Measurements from ENCODE around the gene SPATA31C1.

The SPATA31C1 gene

GRCh38 chr9:87944096-87944495 is 26.3 kb downstream of the SPATA31C1 start:
- DNase-seq: no peak

- no peak for DNase-seq
These were observed 26.9 kb downstream of the SPATA31C1 start for GRCh38 chr9:87944682-87945081.

GRCh38 chr9:87950296-87950695 is 32.5 kb downstream of the SPATA31C1 start:
- no peak for DNase-seq

GRCh38 chr9:87950765-87951488 is 33.2 kb downstream of the SPATA31C1 start:
- DNase-seq: peak; percentile 15

- no peak for DNase-seq
These were observed 36.5 kb downstream of the SPATA31C1 start for GRCh38 chr9:87954230-87954629.

GRCh38 chr9:87957839-87958238 is 40.1 kb downstream of the SPATA31C1 start:
- DNase-seq: no peak

GRCh38 chr9:87958591-87958990 is 40.8 kb downstream of the SPATA31C1 start:
- DNase-seq: no peak

- DNase-seq: no peak
These were observed 42.3 kb downstream of the SPATA31C1 start for GRCh38 chr9:87959916-87960581.

GRCh38 chr9:87963770-87964169 is 46.0 kb downstream of the SPATA31C1 start:
- no peak for DNase-seq

- DNase-seq: no peak
These were observed 47.1 kb downstream of the SPATA31C1 start for GRCh38 chr9:87964826-87965225.

- no peak for DNase-seq
These were observed 50.4 kb downstream of the SPATA31C1 start for GRCh38 chr9:87968155-87968554.

- no peak for DNase-seq
These were observed 52.8 kb downstream of the SPATA31C1 start for GRCh38 chr9:87970602-87971001.

- DNase-seq: no peak
These were observed 55.4 kb downstream of the SPATA31C1 start for GRCh38 chr9:87973122-87973521.
